Testis (tissue), 5 donors: ENCODE data around the gene THEMIS2. TPM values are rescaled to one million over a fixed set of nuclear protein-coding genes. Genes with fewer than 3 reads are reported as not detected.
A peak's percentile ranks its signal among the peaks of the same experiment; 100 is the strongest.
"Not testable (repeated sequence)": the region's sequence is repeated elsewhere in the genome, so short reads cannot be mapped to it uniquely, and the experiment has no call there.

Experiments used
- DNase-seq: peaks from one replicate; pipeline ENCODE4 v3.0.0-alpha.2; 2019
- H3K27ac ChIP-seq, 2 donors: fragments of 200-600 bp; sonication (generic); one replicate each; pipeline ENCODE4 v1.5.1; 2019
- H3K27me3 ChIP-seq: fragments of 200-600 bp; sonication (generic); one replicate; pipeline ENCODE4 v1.5.1; 2019
- H3K36me3 ChIP-seq: fragments of 200-600 bp; sonication (generic); one replicate; pipeline ENCODE4 v1.5.1; 2017; ENCODE audit warnings: low read depth; ENCODE audit errors: missing control alignments
- H3K4me1 ChIP-seq: fragments of 200-600 bp; sonication (generic); one replicate; pipeline ENCODE4 v1.5.1; 2019
- H3K4me3 ChIP-seq, 2 donors: fragments of 200-600 bp; sonication (generic); one replicate each; pipeline ENCODE4 v1.5.1; 2017 to 2019
- H3K9me3 ChIP-seq: fragments of 200-600 bp; sonication (generic); one replicate; pipeline ENCODE4 v1.5.1; 2017
- CTCF ChIP-seq, 3 experiments: fragments of 450-650 bp in 2 of 3; fragments of 200-600 bp in 1 of 3; sonication (generic) in 1 of 3; IDR thresholded peaks; one replicate each; pipeline ENCODE4 v1.5.1; 2016 to 2019; ENCODE audit warnings: antibody characterized with exemption in 3 of 3, mild to moderate bottlenecking in 2 of 3, moderate library complexity in 1 of 3
- POLR2A ChIP-seq: fragments of 450-650 bp; IDR thresholded peaks from one replicate; pipeline ENCODE4 v1.6.1; 2017; ENCODE audit warnings: antibody characterized with exemption, mild to moderate bottlenecking, moderate library complexity
- WGBS, 2 donors: methylation state at CpG; one replicate each; pipeline ENCODE4 v1.1.5; 2018; 5-methylcytosine and 5-hydroxymethylcytosine counted together
- intact Hi-C: fragments of 100-400 bp; cut with DNase I; formaldehyde crosslinking; loops from one replicate; pipeline ENCODE4 v1.15.1; 2023; ENCODE audit warnings: low total_unique reads
- long read RNA-seq, 2 donors: transcript quantifications; one replicate each; lab custom pipeline, GENCODE V29; 2026
- polyA plus RNA-seq: library from polyadenylated mRNA; stranded (reverse); fragments of 350-450 nt; fragmentation: Illumina TruSeq; extraction: RNeasy Lipid Tissue Mini Kit (QIAGEN cat#74804); gene quantifications from one replicate; pipeline ENCODE4 v1.2.3, GENCODE V29; 2014; ENCODE audit warnings: low read depth, low replicate concordance; ENCODE audit not compliant: insufficient read depth
- total RNA-seq, 2 donors: library from RNA; depleted of rRNA; stranded (reverse); fragments of >200 nt; gene quantifications; one replicate each; pipeline ENCODE4 v1.2.3, GENCODE V29; 2016

The THEMIS2 gene
- total RNA-seq (100 to 1,000 TPM; 103 to 132 TPM), polyA plus RNA-seq (56.9 TPM)
- long read RNA-seq, donor 1, transcript THEMIS2-204 (4 exons, 1,082 nt), result major isoform, 15 of 26 reads
- long read RNA-seq, donor 1, transcript THEMIS2-202 (6 exons, 2,687 nt), result minor isoform, 9 of 26 reads
- long read RNA-seq, donor 1, partial matches to known transcripts, result 0 of 26 reads
- long read RNA-seq, donor 1, other reads (novel, unspliced or antisense), result 0 of 26 reads
- long read RNA-seq, donor 2, transcript THEMIS2-204 (4 exons, 1,082 nt), result major isoform, 6 of 65 reads
- long read RNA-seq, donor 2, partial matches to known transcripts, result 26 of 65 reads
- long read RNA-seq, donor 2, other reads (novel, unspliced or antisense), result 30 of 65 reads

DNA sequence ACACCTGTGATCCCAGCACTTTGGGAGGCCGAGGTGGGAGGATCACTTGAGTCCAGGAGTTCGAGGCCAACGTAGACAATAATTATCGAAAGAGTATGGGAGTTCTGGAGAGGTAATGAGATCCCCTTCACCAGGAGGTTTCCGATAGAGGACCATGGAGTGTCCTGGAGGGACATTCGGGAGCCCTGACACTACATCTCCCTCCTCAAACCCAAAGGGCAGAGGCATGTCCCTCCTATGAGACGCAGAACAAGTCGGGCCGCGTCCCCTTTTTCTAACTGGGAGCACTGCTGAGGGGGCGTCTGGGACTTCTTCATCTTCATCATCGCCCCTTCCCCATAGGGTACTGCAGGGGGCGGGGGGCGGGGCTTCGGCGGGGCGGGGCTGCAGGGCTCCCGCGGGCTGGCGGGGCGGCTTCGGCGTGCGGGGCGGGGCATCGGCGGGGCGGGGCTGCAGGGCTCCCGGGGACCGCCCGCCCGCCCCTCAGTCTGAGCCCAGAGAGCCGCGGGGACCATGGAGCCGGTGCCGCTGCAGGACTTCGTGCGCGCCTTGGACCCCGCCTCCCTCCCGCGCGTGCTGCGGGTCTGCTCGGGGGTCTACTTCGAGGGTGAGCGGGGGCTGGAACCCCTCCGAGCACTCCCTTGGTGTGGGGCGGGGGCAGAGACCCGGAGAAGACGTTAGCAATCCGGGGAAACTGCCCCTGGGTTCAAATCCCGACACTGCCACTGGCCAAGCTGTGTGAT is at the start of gene THEMIS2:
Gene THEMIS2, plus strand, starts transcription at position 486 of the 743 bp plus-strand sequence. Its CDS starts 28 bp downstream, at position 514.
- intact Hi-C loops, result no loop called here

DNA sequence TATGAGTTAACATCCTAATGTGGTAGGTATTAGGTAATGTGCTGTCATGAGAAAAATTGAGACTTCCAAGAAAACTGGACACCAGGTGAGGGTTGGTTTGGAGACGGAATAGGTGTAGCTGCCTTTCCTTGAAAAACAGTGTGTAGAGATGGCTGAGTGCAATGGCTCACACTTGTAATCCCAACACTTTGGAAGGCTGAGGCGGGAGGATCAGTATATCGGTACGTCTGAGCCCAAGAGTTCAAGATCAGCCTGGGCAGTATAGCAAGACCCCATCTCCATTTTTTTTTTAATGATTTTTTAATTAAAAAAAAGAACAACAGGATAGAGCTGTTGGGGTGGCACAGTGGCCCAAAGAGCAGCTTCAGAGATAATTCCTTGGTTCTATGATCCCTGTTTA is 48.6 kb upstream of the THEMIS2 start:
- Histone ChIP-seq H3K27me3 (no peaks in the 10 kb centered on the region), H3K27ac (no peak overlapping the region), H3K9me3 (no peaks in the 10 kb centered on the region), H3K4me3 (no peak overlapping the region), H3K4me1 (no peaks in the 10 kb centered on the region), H3K36me3 (no peaks in the 10 kb centered on the region)
- 94 to 97% methylated on average over 4 of the region's 4 CpGs for WGBS, 2 donors
- no peak for DNase-seq
- intact Hi-C loops, result loop anchor here (10.0 kb wide), 1 partner anchor 49 kb away; the partner anchor contains the start of gene STX12
- TF ChIP-seq POLR2A (no peak), CTCF (IDR thresholded peaks at IDR 0.05) (no peak)

More for the DNA sequence above, at the start of gene THEMIS2:
- TF ChIP-seq CTCF (IDR thresholded peaks at IDR 0.05) (no peak), POLR2A (no peak)
- Histone ChIP-seq H3K27ac (peak within 1 kb of the TSS; percentile 71 to 80), H3K36me3 (no peaks in the 10 kb centered on the region), H3K4me1 (peaks cover 24% of the 10 kb centered on the region), H3K9me3 (no peaks in the 10 kb centered on the region), H3K4me3 (peak within 1 kb of the TSS; percentile 61 to 77), H3K27me3 (no peaks in the 10 kb centered on the region)
- 7 to 30% methylated on average over 8 to 39 of the region's 53 CpGs for WGBS, 2 donors
- peak; percentile 86 for DNase-seq

DNA sequence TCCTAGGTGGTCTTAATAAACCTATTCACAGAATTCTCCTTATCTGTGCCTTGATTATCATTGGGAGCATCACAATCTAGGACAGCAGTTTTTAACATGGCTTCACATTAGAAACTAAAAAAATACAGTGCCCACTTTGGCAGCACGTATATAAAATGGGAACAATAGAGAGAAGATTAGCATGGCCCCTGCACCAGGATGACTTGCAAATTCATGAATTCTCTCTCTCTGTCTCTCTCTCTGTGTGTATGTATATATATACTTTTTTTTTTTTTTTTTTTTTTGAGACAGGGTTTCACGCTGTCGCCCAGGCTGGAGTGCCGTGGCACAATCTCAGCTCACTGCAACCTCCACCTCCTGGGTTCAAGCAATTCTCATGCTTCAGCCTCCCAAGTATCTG is 47.9 kb upstream of the THEMIS2 start:
- Histone ChIP-seq H3K4me1 (no peaks in the 10 kb centered on the region), H3K4me3 (no peak overlapping the region), H3K27ac (no peak overlapping the region), H3K36me3 (no peaks in the 10 kb centered on the region), H3K9me3 (no peaks in the 10 kb centered on the region), H3K27me3 (no peaks in the 10 kb centered on the region)
- no peak for DNase-seq
- TF ChIP-seq POLR2A (no peak), CTCF (IDR thresholded peaks at IDR 0.05) (no peak)
- intact Hi-C loops, result loop anchor here (10.0 kb wide), 1 partner anchor 50 kb away; the partner anchor contains the start of gene STX12
- WGBS, 2 donors, result 98% methylated on average over 4 of the region's 4 CpGs

DNA sequence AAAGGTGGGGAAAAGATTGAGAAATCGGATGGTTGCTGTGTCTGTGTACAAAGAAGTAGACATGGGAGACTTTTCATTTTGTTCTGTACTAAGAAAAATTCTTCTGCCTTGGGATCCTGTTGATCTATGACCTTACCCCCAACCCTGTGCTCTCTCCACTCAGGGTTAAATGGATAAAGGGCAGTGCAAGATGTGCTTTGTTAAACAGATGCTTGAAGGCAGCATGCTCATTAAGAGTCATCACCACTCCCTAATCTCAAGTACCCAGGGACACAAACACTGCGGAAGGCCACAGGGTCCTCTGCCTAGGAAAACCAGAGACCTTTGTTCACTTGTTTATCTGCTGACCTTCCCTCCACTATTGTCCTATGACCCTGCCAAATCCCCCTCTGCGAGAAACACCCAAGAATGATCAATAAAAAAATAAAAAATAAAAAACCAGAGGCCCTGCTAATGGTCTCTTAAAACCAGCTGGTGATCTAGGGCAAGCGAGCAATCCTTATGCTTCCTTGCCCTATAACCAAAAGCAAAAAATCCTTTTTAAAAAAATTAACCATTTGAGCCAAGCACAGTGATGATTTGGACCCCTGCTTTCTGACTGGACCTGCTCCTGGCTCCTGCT is 42.9 kb upstream of the THEMIS2 start:
- Histone ChIP-seq H3K4me3 (peak overlapping the region in 1 of 2 donors; percentile 98), H3K27ac (peak overlapping the region; percentile 92 to 93)
- intact Hi-C loops, result loop anchor here (10.0 kb wide), 1 partner anchor 55 kb away; the partner anchor contains the start of gene STX12
- WGBS, 2 donors, result 56 to 74% methylated on average over 3 to 4 of the region's 4 CpGs
- not testable (repeated sequence) for H3K27me3 ChIP-seq, DNase-seq, H3K9me3 ChIP-seq, H3K4me1 ChIP-seq, H3K36me3 ChIP-seq
